OCI-LY1 (cell line): Measurements from ENCODE around the gene FDXR.

Experiments
- H2AFZ ChIP-seq: fragments of 200-600 bp; sonication (generic), shearing (Covaris generic); 2 replicates; pipeline ENCODE4 v1.6.0; 2014; ENCODE audit warnings: antibody characterized with exemption, mild to moderate bottlenecking, low read length
- H3F3A ChIP-seq: fragments of 200-600 bp; sonication (generic), shearing (Covaris generic); 2 replicates; pipeline ENCODE4 v1.6.0; 2014; ENCODE audit warnings: mild to moderate bottlenecking, antibody characterized with exemption, low read length, moderate library complexity; ENCODE audit not compliant: insufficient read depth
- H3K27ac ChIP-seq: fragments of 200-600 bp; sonication (generic); 2 replicates; pipeline ENCODE4 v1.5.1; 2014; ENCODE audit warnings: low read length, mixed run types, mild to moderate bottlenecking, low read depth; ENCODE audit not compliant: poor library complexity, severe bottlenecking
- H3K27me3 ChIP-seq: fragments of 200-600 bp; sonication (generic); 2 replicates; pipeline ENCODE4 v1.6.0; 2014; ENCODE audit warnings: antibody characterized with exemption, mild to moderate bottlenecking, low read length, moderate library complexity; ENCODE audit not compliant: insufficient read depth
- H3K36me3 ChIP-seq: fragments of 200-600 bp; sonication (generic); 2 replicates; pipeline ENCODE4 v1.6.1; 2014; ENCODE audit warnings: mild to moderate bottlenecking, antibody characterized with exemption, low read length, moderate library complexity, mixed read lengths; ENCODE audit not compliant: insufficient read depth
- H3K4me1 ChIP-seq: fragments of 200-600 bp; sonication (generic); 2 replicates; pipeline ENCODE4 v1.5.1; 2014; ENCODE audit warnings: mild to moderate bottlenecking, low read length, moderate library complexity; ENCODE audit not compliant: insufficient read depth, severe bottlenecking
- H3K4me2 ChIP-seq: fragments of 200-600 bp; sonication (generic), shearing (Covaris generic); 2 replicates; pipeline ENCODE4 v1.6.1; 2014; ENCODE audit warnings: low read length
- H3K4me3 ChIP-seq: fragments of 200-600 bp; sonication (generic); 2 replicates; pipeline ENCODE4 v1.5.1; 2014; ENCODE audit warnings: low read length, low read depth, mild to moderate bottlenecking, mixed read lengths; ENCODE audit not compliant: poor library complexity, severe bottlenecking
- H3K79me2 ChIP-seq: fragments of 200-600 bp; shearing (Covaris generic); 2 replicates; pipeline ENCODE4 v1.6.1; 2016; ENCODE audit warnings: mixed run types, low read length, mixed read lengths; ENCODE audit not compliant: insufficient read depth
- H3K9ac ChIP-seq: fragments of 200-600 bp; sonication (generic), shearing (Covaris generic); 2 replicates; pipeline ENCODE4 v1.6.1; 2014; ENCODE audit warnings: mild to moderate bottlenecking, low read length, mixed read lengths
- H3K9me2 ChIP-seq: fragments of 200-600 bp; sonication (generic), shearing (Covaris generic); 2 replicates; pipeline ENCODE4 v1.6.1; 2014; ENCODE audit warnings: low read depth, mild to moderate bottlenecking, low read length, mixed read lengths
- H3K9me3 ChIP-seq: fragments of 200-600 bp; shearing (Covaris generic); 2 replicates; pipeline ENCODE4 v1.6.1; 2014; ENCODE audit warnings: low read length, mixed read lengths
- H4K20me1 ChIP-seq: fragments of 200-600 bp; sonication (generic), shearing (Covaris generic); 2 replicates; pipeline ENCODE4 v1.6.0; 2016; ENCODE audit warnings: mild to moderate bottlenecking, low read length; ENCODE audit not compliant: insufficient read depth
- CTCF ChIP-seq: fragments of 200-600 bp; sonication (generic), shearing (Covaris generic); IDR thresholded peaks from 2 replicates; pipeline ENCODE4 v1.5.1; 2017; ENCODE audit warnings: mild to moderate bottlenecking, antibody characterized with exemption, low read length, moderate library complexity, mixed read lengths
- EZH2 ChIP-seq: fragments of 200-600 bp; sonication (generic), shearing (Covaris generic); IDR thresholded peaks from 2 replicates; pipeline ENCODE4 v1.8.0; 2017; ENCODE audit warnings: borderline replicate concordance, mixed run types, mild to moderate bottlenecking, antibody characterized with exemption, low read length, moderate library complexity, mixed read lengths

FDXR gene

GRCh38 chr17:74822939-74823367 is 49.8 kb downstream of the FDXR start:
- Histone ChIP-seq H3K9me3 (no peaks in the 10 kb centered on the region), H3K4me1 (no peaks in the 10 kb centered on the region), H3K27me3 (no peaks in the 10 kb centered on the region), H3K36me3 (0 out of 2 replicates have a peak, but pooled peaks cover 3% of the 10 kb centered on the region), H3K9ac (no peak overlapping the region), H3K4me2 (no peak overlapping the region), H2AFZ (no peak overlapping the region), H3K9me2 (no peaks in the 10 kb centered on the region), H3K79me2 (no peaks in the 10 kb centered on the region), H3K4me3 (no peak overlapping the region), H4K20me1 (no peaks in the 10 kb centered on the region), H3K27ac (no peak overlapping the region), H3F3A (no peaks in the 10 kb centered on the region)
- TF ChIP-seq CTCF (no peak), EZH2 (no peak)

- Histone ChIP-seq H3K9me2 (no peaks in the 10 kb centered on the region), H3K4me2 (no peak overlapping the region), H3F3A (no peaks in the 10 kb centered on the region), H4K20me1 (no peaks in the 10 kb centered on the region), H3K27me3 (no peaks in the 10 kb centered on the region), H3K36me3 (0 out of 2 replicates have a peak, but pooled peaks cover 3% of the 10 kb centered on the region), H3K9ac (no peak overlapping the region), H3K4me1 (no peaks in the 10 kb centered on the region), H3K4me3 (no peak overlapping the region), H3K9me3 (no peaks in the 10 kb centered on the region), H3K27ac (no peak overlapping the region), H2AFZ (no peak overlapping the region), H3K79me2 (no peaks in the 10 kb centered on the region)
- TF ChIP-seq CTCF (no peak), EZH2 (no peak)
Measured at GRCh38 chr17:74822335-74822938, 50.4 kb downstream of the FDXR start.

- no peaks in the 10 kb centered on the region for H4K20me1 ChIP-seq
- H3K9me2 ChIP-seq = no peaks in the 10 kb centered on the region
- H2AFZ ChIP-seq = no peak overlapping the region
- H3K27me3 ChIP-seq = no peaks in the 10 kb centered on the region
- H3K4me2 ChIP-seq = no peak overlapping the region
- no peaks in the 10 kb centered on the region for H3K9me3 ChIP-seq
- H3K36me3 ChIP-seq = 0 out of 2 replicates have a peak, but pooled peaks cover 3% of the 10 kb centered on the region
- no peaks in the 10 kb centered on the region for H3K79me2 ChIP-seq
- TF ChIP-seq CTCF (no peak), EZH2 (no peak)
- H3F3A ChIP-seq = no peaks in the 10 kb centered on the region
- no peak overlapping the region for H3K9ac ChIP-seq
- H3K4me1 ChIP-seq = no peaks in the 10 kb centered on the region
- no peak overlapping the region for H3K4me3 ChIP-seq
- H3K27ac ChIP-seq = no peak overlapping the region
Measured at GRCh38 chr17:74821655-74822334, 51.0 kb downstream of the FDXR start.
